Raji (cell line): ENCODE measurements around the gene SLC2A10.

Source experiments
- POLR2A ChIP-seq: IDR thresholded peaks from 2 replicates; pipeline ENCODE4 v1.6.1; 2011; ENCODE audit warnings: low read depth, low read length, control low read depth; ENCODE audit not compliant: insufficient read depth

Gene SLC2A10

GRCh38 chr20:46784436-46785127, 75.1 kb downstream of the SLC2A10 start:
- no peak for TF ChIP-seq POLR2A
